ENCODE data around the gene STAP1. TPM values are rescaled to one million over a fixed set of nuclear protein-coding genes. Genes with fewer than 3 reads are reported as not detected.
A peak's percentile ranks its signal among the peaks of the same experiment; 100 is the strongest.

The STAP1 gene
- total RNA-seq, 1 experiment from 2014 or later = not detected

DNA sequence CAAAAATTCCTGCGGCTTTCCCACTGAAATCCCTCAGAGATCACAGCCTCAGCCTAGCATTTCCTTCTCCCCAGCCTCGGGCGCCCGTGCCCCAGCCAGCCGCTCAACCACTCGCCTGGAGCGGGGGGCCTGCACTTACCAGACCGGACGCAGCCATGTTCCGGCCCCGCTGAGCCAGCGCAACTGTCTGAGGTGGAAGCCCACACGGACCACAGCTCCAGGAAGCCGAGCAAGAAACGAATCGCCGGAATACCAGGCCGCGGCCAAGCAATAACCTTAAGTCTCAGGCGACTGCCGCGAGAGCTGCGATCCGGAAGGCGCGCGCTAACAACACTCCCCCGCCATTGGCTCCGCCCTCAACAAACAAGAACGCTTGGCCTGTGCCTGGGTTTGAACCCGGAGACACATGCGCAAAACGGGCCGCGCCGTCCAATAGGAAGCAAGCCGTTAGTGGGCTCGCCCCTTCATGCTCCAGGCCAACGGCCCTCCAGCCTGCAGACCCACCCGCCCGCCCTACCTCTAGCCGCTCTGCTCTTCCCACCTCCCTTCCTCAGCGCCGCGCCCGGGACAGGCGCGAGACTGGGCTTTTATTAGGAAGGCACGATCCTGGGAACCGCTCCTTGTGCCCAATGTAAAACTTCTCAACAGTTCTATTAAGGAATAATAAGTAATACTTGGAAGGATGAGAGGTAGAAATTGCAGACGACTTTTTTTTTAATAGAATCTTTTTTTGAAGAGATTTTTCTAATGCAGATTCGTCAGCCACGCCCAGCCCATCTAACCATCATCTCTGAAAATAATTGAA is 13.1 kb upstream of the STAP1 start, which contains the start of gene CENPC (continued):
- TF ChIP-seq ARID4B (CRISPR knock-in tag; IDR thresholded peaks at IDR 0.05; ENCODE audit: borderline replicate concordance) (no peak), MXD4 (CRISPR knock-in tag; IDR thresholded peaks at IDR 0.05; ENCODE audit: borderline replicate concordance) (no peak), ZNF281 (CRISPR knock-in tag; IDR thresholded peaks at IDR 0.05) (no peak), FOXK1 (CRISPR knock-in tag; IDR thresholded peaks at IDR 0.05) (0 out of 2 replicates have a peak, but pooled peaks have one; percentile 79), CBFB (CRISPR knock-in tag; IDR thresholded peaks at IDR 0.05; ENCODE audit: low read depth) (no peak), PRRX2 (CRISPR knock-in tag; IDR thresholded peaks at IDR 0.05) (no peak), ETV6 (CRISPR knock-in tag; IDR thresholded peaks at IDR 0.05) (no peak), RORB (CRISPR knock-in tag; IDR thresholded peaks at IDR 0.05) (no peak), CTCF (IDR thresholded peaks at IDR 0.05) (no peak), AR (CRISPR knock-in tag; IDR thresholded peaks at IDR 0.05) (no peak), ZNF263 (CRISPR knock-in tag; IDR thresholded peaks at IDR 0.05; ENCODE audit: low read depth) (no peak), GRHL2 (CRISPR knock-in tag; IDR thresholded peaks at IDR 0.05; ENCODE audit: insufficient replicate concordance, severe bottlenecking) (no peak), PRDM15 (CRISPR knock-in tag; IDR thresholded peaks at IDR 0.05) (no peak), ZNF138 (CRISPR knock-in tag; conservative IDR thresholded peaks at IDR 0.05) (no peak), FOXP4 (CRISPR knock-in tag; IDR thresholded peaks at IDR 0.05) (no peak; the same call in 1 of the 2 replicates), NR2C2 (CRISPR knock-in tag; IDR thresholded peaks at IDR 0.05) (no peak), CDX4 (CRISPR knock-in tag; IDR thresholded peaks at IDR 0.05; ENCODE audit: borderline replicate concordance) (no peak)
- TF ChIP-seq, protein P1, sequence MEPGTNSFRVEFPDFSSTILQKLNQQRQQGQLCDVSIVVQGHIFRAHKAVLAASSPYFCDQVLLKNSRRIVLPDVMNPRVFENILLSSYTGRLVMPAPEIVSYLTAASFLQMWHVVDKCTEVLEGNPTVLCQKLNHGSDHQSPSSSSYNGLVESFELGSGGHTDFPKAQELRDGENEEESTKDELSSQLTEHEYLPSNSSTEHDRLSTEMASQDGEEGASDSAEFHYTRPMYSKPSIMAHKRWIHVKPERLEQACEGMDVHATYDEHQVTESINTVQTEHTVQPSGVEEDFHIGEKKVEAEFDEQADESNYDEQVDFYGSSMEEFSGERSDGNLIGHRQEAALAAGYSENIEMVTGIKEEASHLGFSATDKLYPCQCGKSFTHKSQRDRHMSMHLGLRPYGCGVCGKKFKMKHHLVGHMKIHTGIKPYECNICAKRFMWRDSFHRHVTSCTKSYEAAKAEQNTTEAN (CRISPR knock-in tag; IDR thresholded peaks at IDR 0.05) = no peak
